Astrocyte (in vitro differentiated cells and primary cell): ENCODE measurements around the gene TEAD1. TPM values are rescaled to one million over a fixed set of nuclear protein-coding genes. Genes with fewer than 3 reads are reported as not detected.
A peak's percentile ranks its signal among the peaks of the same experiment; 100 is the strongest.

Experiments used
- DNase-seq: peaks from one replicate; pipeline ENCODE4 v3.0.0-alpha.2; 2010; ENCODE audit warnings: low read depth
- FAIRE-seq: peaks from 2 replicates; lab custom pipeline; 2011; peaks lifted over from hg19 to GRCh38; lab: Jason Lieb, UNC
- H2AFZ ChIP-seq: 2 replicates; pipeline ENCODE4 v1.6.0; 2012; ENCODE audit warnings: low read depth, low read length, inconsistent platforms
- H3K27ac ChIP-seq: 2 replicates; pipeline ENCODE4 v1.5.1; 2011; ENCODE audit warnings: low read depth, low read length, inconsistent platforms
- H3K27me3 ChIP-seq: 2 replicates; pipeline ENCODE4 v1.6.0; 2011; ENCODE audit warnings: low read length, inconsistent platforms; ENCODE audit not compliant: insufficient read depth
- H3K36me3 ChIP-seq: 2 replicates; pipeline ENCODE4 v1.5.1; 2011; ENCODE audit warnings: low read length, inconsistent platforms; ENCODE audit not compliant: insufficient read depth
- H3K4me1 ChIP-seq: 2 replicates; pipeline ENCODE4 v1.5.1; 2011; ENCODE audit warnings: low read length, inconsistent platforms; ENCODE audit not compliant: insufficient read depth
- H3K4me2 ChIP-seq: 2 replicates; pipeline ENCODE4 v1.6.0; 2012; ENCODE audit warnings: low read length, inconsistent platforms
- H3K4me3 ChIP-seq: 2 replicates; pipeline ENCODE4 v1.5.1; 2011; ENCODE audit warnings: low read depth, mild to moderate bottlenecking, low read length, inconsistent platforms; ENCODE audit not compliant: insufficient read depth
- H3K79me2 ChIP-seq: 2 replicates; pipeline ENCODE4 v1.6.0; 2012; ENCODE audit warnings: mild to moderate bottlenecking, low read length, inconsistent platforms; ENCODE audit not compliant: insufficient read depth
- H3K9ac ChIP-seq: 2 replicates; pipeline ENCODE4 v1.6.0; 2012; ENCODE audit warnings: mild to moderate bottlenecking, low read length, inconsistent platforms
- H3K9me3 ChIP-seq: 2 replicates; pipeline ENCODE4 v1.5.1; 2012; ENCODE audit warnings: low read depth, mild to moderate bottlenecking, low read length, inconsistent platforms; ENCODE audit not compliant: insufficient read depth
- H4K20me1 ChIP-seq: 2 replicates; pipeline ENCODE4 v1.6.0; 2012; ENCODE audit warnings: low read length, inconsistent platforms; ENCODE audit not compliant: insufficient read depth
- H3K27ac Mint-ChIP-seq: one replicate; pipeline ENCODE4 v1.8.0; 2021; ENCODE audit warnings: mild to moderate bottlenecking, mixed read lengths; ENCODE audit not compliant: unreplicated experiment
- H3K27me3 Mint-ChIP-seq: one replicate; pipeline ENCODE4 v1.8.0; 2021; ENCODE audit warnings: low read depth, mixed read lengths; ENCODE audit not compliant: unreplicated experiment
- H3K36me3 Mint-ChIP-seq: one replicate; pipeline ENCODE4 v1.8.0; 2021; ENCODE audit warnings: low read depth, mixed read lengths; ENCODE audit not compliant: unreplicated experiment
- H3K4me1 Mint-ChIP-seq: one replicate; pipeline ENCODE4 v1.8.0; 2021; ENCODE audit warnings: low read depth, mixed read lengths; ENCODE audit not compliant: unreplicated experiment
- H3K4me3 Mint-ChIP-seq: one replicate; pipeline ENCODE4 v1.8.0; 2021; ENCODE audit warnings: mild to moderate bottlenecking, moderate library complexity, mixed read lengths; ENCODE audit not compliant: unreplicated experiment
- H3K9me3 Mint-ChIP-seq: one replicate; pipeline ENCODE4 v1.8.0; 2021; ENCODE audit warnings: mild to moderate bottlenecking, mixed read lengths; ENCODE audit not compliant: unreplicated experiment
- CTCF ChIP-seq: IDR thresholded peaks from 2 replicates; pipeline ENCODE4 v1.5.1; 2011; ENCODE audit warnings: low read depth, mild to moderate bottlenecking, inconsistent platforms, low read length, moderate library complexity; ENCODE audit not compliant: insufficient read depth
- EZH2 ChIP-seq: IDR thresholded peaks from 2 replicates; pipeline ENCODE4 v1.6.1; 2012; ENCODE audit warnings: mild to moderate bottlenecking, low read length, inconsistent platforms; ENCODE audit not compliant: insufficient read depth
- total RNA-seq: library from RNA; stranded (reverse); gene quantifications from 2 replicates; pipeline ENCODE4 v1.2.1, GENCODE V29; 2021

Gene TEAD1
- total RNA-seq, 1 donor from 2014 or later: 149 TPM

GRCh38 chr11:12918667-12919066 is 244.4 kb downstream of the TEAD1 start:
- peaks cover 5% of the 10 kb centered on the region for H3K36me3 Mint-ChIP-seq
- H3K27ac Mint-ChIP-seq: no peak overlapping the region
- TF ChIP-seq CTCF (no peak), EZH2 (no peak)
- Histone ChIP-seq H3K4me3 (no peak overlapping the region), H3K27me3 (no peaks in the 10 kb centered on the region), H3K36me3 (peaks cover 6% of the 10 kb centered on the region), H3K9ac (no peak overlapping the region), H3K79me2 (peaks cover 9% of the 10 kb centered on the region), H3K4me1 (no peaks in the 10 kb centered on the region), H2AFZ (no peak overlapping the region), H4K20me1 (peaks cover 34% of the 10 kb centered on the region), H3K9me3 (no peaks in the 10 kb centered on the region), H3K4me2 (no peak overlapping the region), H3K27ac (no peak overlapping the region)
- H3K4me3 Mint-ChIP-seq: no peak overlapping the region
- DNase-seq: no peak
- H3K27me3 Mint-ChIP-seq: no peaks in the 10 kb centered on the region
- FAIRE-seq: no peak
- H3K9me3 Mint-ChIP-seq: no peaks in the 10 kb centered on the region
- peaks cover 7% of the 10 kb centered on the region for H3K4me1 Mint-ChIP-seq

GRCh38 chr11:12922418-12922817 is 248.2 kb downstream of the TEAD1 start:
- H3K4me1 ChIP-seq: no peaks in the 10 kb centered on the region
- peaks cover 4% of the 10 kb centered on the region for H3K36me3 ChIP-seq
- Mint-ChIP-seq H3K9me3 (no peaks in the 10 kb centered on the region), H3K4me1 (no peaks in the 10 kb centered on the region), H3K36me3 (peaks cover 10% of the 10 kb centered on the region), H3K4me3 (no peak overlapping the region), H3K27me3 (no peaks in the 10 kb centered on the region), H3K27ac (no peak overlapping the region)
- no peak for TF ChIP-seq CTCF
- TF ChIP-seq EZH2: no peak
- no peak overlapping the region for H3K4me2 ChIP-seq
- FAIRE-seq (no peak), DNase-seq (peak; percentile 67)
- no peak overlapping the region for H2AFZ ChIP-seq
- no peak overlapping the region for H3K27ac ChIP-seq
- no peaks in the 10 kb centered on the region for H3K9me3 ChIP-seq
- H3K4me3 ChIP-seq: no peak overlapping the region
- peaks cover 39% of the 10 kb centered on the region for H4K20me1 ChIP-seq
- H3K27me3 ChIP-seq: no peaks in the 10 kb centered on the region
- H3K79me2 ChIP-seq: peaks cover 9% of the 10 kb centered on the region
- H3K9ac ChIP-seq: no peak overlapping the region

- Histone ChIP-seq H2AFZ (no peak overlapping the region), H3K4me3 (no peak overlapping the region), H3K4me1 (no peaks in the 10 kb centered on the region), H4K20me1 (peaks cover 35% of the 10 kb centered on the region), H3K9ac (no peak overlapping the region), H3K36me3 (peaks cover 4% of the 10 kb centered on the region), H3K27ac (no peak overlapping the region), H3K27me3 (no peaks in the 10 kb centered on the region), H3K4me2 (no peak overlapping the region), H3K79me2 (peaks cover 9% of the 10 kb centered on the region), H3K9me3 (no peaks in the 10 kb centered on the region)
- no peak for DNase-seq
- TF ChIP-seq EZH2 (no peak), CTCF (no peak)
- H3K4me3 Mint-ChIP-seq: no peak overlapping the region
- no peaks in the 10 kb centered on the region for H3K9me3 Mint-ChIP-seq
- peaks cover 10% of the 10 kb centered on the region for H3K36me3 Mint-ChIP-seq
- no peaks in the 10 kb centered on the region for H3K27me3 Mint-ChIP-seq
- H3K4me1 Mint-ChIP-seq: no peaks in the 10 kb centered on the region
- H3K27ac Mint-ChIP-seq: no peak overlapping the region
- no peak for FAIRE-seq
These were observed 248.8 kb downstream of the TEAD1 start for GRCh38 chr11:12922980-12923507.
